GM15510 (cell line): ENCODE measurements around the gene ITGA3.
A peak's percentile ranks its signal among the peaks of the same experiment; 100 is the strongest.

Experiments used
- POLR2A ChIP-seq: IDR thresholded peaks from 3 replicates; pipeline ENCODE4 v1.6.1; 2011; ENCODE audit warnings: borderline replicate concordance; ENCODE audit not compliant: insufficient read length; ENCODE audit errors: extremely low read depth

The ITGA3 gene

DNA sequence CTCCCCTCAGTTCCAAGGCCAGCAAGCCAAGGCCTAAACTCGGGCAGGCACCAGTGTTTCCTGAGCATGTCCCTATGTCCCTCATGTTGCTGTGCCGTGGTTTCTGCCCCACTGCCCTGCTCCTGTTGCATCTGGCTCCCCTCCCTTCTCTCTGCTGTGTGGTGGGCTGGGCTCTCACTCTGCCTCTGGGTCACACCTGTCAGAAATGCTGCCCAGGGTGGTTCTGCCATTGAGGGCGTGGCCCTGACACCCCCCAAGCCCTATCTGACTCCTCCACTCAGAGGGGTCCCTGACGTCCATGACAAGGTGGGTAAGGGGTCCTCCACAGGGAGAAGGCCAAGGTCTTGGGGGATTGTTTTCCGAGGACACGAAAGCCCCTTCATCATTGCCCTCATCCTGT is 9.2 kb upstream of the ITGA3 start:
- no peak for TF ChIP-seq POLR2A

DNA sequence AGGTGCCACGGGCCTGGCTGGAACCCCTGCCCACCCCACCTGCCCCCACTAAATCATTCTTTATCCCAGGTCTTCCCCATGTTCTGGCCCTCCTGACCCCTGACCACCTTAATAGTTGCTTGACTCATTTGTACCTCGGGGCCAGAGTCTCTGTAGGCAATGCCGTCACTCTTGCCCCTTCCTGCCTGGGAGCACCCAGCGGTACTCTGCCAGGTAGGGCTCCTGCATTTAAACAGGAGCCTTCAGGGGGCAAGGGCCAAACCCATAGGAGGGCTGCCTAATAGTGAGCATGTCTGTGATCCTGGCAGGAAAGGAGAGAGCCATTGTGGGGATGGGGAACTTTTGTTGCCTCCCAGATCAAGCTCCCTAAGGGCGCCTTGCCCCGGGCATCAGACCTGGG is 8.8 kb upstream of the ITGA3 start:
- TF ChIP-seq POLR2A: no peak

DNA sequence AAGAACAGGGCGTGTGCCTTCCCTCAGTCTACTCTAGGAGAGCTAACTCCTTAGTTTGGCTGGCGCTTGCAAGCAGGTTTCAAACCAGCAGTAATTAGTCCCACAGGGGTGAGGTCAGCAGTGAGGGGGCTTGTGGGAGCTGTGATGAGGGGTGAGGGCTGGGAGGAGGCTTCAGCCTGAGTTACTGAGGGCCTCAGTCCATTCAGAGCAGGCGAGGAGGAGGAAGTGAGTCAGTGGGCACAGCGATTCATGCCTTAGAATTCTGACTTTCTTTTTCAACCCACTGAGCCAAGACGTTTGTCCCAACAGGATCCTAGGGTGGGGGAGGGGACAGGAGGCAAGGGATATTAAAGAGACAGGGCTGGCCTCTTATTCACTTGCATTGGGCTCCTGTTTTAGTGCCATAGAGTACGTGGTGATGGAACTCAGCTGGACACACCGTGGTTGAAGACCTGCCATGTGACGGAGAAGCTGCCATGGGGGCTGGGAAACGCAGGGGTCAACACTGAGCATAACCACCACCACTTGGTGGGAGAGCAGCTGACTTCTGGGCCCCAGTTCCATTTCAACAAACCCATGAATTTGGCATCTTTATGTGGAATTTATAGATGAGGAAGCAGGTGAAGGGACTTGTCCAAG is 8.3 kb upstream of the ITGA3 start:
- no peak for TF ChIP-seq POLR2A

DNA sequence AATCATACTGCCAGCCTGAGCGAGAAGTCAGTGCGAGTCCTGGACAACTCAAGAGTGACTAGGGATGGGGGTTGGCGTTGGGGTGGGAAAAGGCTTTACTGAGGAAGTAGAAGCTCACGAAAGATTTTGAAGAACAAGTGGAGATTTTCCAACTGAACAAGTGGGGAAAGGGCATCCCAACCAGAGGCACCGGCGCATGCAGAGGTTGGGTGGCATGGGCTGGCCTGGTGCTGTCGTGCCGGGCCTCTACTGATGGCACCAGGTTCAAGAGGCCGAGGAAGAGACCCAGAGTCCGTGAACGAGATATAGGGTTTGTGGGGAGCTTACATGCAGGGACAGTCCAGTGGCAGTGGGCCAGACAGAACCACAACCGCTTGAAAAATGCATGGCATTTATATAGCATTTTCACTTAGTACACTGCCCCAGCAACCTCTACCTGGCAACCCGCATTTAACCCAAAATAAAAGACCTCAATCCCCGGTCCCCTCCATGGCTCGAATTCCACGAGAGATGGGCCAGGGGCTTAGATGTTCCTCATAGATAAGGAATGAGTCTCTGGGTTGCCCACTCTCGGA is 7.7 kb upstream of the ITGA3 start:
- no peak for TF ChIP-seq POLR2A

DNA sequence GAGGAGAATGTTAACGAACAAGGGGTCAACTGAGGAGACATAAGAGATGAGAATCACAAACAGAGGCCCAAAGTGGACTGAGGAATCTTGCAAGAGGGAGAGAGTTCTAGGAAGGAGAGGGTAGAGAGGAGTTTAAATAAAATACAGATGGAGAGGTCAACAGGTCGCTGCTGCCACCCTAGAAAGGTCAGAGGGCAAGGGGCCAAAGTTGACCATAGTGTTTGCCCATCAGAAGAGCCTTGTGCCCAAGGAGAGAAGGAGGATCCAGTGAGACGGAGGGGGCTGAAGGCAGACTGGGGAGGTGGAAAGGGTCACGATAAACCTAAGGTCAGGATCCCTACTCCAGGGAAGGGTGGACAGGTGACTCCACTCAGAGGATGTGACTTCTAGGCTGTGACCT is 6.9 kb upstream of the ITGA3 start:
- TF ChIP-seq POLR2A: no peak

DNA sequence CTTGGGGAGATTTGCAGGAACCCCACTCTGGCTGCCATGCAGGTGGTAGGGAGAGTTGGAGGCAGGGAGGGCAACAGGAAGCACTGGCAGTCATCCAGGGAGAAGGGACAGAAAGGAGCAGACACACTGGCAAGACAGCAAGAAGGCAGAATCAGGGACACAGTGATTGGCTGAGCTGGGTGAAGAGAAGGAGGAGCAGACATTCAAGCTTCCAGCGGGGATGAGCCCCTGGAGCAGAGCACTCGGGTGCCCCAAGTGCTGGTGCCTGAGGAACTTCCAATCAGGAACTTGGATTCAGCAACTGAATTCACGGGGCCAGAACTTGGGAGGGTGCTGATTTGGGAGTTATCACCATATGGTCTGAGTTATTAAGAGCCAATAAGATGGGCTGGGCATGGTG is 6.3 kb upstream of the ITGA3 start:
- TF ChIP-seq POLR2A: no peak

DNA sequence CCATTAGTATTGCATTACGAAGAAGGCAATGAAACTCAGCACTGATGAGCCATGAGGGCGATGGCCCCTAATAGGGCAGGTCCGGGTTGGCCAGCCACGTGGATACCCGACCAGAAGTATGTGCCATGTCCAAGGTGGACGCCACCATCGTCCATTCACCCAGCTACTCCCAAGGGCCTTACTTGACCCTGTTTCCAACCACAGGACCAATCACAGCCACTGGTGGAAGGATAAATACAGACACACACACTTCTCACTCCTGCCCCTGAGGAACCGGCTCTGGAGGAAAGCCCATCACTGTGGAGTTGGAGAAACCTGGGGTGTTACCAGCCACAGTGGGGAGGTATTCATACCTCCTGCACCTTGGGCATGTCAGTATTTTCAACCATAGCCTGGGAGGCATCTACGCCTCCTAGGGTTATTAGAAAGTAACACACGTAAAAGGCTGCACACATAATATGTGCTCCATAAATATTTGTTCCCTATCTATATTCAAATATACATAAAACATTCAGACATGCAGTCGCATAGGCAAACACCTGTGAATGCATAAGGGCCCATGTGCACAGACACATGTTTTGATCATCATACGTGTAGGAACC is 5.4 kb upstream of the ITGA3 start:
- TF ChIP-seq POLR2A: no peak

DNA sequence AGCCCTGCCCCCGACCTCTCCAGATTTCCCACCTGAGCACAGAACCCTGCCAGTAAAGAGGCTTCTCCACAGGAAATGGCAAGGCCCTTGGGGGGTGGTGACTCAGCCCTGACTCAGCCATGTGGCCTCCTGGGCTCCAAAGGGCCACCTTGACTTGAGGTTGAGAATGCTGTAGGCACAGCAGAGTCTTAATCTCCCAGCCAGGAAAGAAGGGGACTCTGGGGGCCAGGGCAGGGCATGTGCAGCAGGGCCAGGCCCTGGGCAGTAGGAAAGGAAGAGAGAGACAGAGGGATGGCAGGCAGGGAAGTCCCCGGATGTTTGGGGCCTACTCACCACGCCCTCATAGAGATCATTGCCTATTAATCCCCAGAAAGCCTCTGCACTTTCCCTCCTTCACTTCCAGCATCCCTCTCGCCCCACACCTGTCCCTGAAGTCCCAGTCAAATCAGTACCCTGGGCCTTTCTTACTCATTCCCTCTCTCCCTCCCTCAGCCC is 4.8 kb upstream of the ITGA3 start:
- no peak for TF ChIP-seq POLR2A

DNA sequence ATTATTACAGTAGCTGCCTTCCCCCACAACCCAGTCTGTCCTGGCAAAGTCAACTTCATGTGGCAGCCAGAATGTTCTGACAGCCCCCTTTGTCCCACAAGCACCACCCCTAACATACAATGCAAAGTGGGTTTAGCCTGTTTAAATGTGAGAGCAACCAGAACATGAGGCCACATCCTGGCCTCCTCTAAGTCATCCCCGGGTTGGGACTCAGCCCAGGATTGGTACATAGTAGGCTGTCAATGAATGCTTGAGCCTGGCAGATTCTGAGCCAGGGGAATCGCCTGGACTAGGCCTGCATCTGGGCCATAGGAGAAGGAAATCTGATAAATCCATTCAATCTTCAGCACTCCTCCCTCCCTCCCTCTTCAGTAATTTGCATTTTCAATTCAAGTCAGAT is 4.3 kb upstream of the ITGA3 start:
- no peak for TF ChIP-seq POLR2A

DNA sequence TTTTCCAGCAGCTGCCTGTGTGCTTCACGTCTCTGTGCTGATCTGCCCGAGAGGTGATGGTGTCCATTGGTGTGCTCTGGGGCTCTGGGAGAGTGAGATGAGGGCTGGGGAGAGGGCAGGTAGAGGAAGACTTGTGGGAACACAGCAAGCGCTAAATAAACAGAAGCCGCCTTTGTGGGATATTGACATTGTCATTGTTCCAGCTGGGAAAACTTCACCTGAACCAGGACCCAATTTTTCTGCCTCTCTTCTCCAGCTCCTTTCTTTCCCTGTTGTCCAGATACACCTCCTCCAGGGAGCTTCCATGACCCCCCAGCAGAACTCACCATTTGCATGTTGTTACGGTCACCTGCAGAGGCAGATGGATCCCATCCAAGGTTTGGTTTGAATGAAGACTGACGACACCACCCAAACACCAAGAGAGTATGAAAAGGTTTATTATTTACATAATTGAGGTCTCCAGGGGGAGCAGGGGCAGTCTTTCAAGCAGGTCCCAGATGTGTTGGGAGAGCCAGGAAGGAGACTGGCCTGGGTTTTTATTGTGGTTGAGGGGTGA is 3.6 kb upstream of the ITGA3 start:
- no peak for TF ChIP-seq POLR2A

DNA sequence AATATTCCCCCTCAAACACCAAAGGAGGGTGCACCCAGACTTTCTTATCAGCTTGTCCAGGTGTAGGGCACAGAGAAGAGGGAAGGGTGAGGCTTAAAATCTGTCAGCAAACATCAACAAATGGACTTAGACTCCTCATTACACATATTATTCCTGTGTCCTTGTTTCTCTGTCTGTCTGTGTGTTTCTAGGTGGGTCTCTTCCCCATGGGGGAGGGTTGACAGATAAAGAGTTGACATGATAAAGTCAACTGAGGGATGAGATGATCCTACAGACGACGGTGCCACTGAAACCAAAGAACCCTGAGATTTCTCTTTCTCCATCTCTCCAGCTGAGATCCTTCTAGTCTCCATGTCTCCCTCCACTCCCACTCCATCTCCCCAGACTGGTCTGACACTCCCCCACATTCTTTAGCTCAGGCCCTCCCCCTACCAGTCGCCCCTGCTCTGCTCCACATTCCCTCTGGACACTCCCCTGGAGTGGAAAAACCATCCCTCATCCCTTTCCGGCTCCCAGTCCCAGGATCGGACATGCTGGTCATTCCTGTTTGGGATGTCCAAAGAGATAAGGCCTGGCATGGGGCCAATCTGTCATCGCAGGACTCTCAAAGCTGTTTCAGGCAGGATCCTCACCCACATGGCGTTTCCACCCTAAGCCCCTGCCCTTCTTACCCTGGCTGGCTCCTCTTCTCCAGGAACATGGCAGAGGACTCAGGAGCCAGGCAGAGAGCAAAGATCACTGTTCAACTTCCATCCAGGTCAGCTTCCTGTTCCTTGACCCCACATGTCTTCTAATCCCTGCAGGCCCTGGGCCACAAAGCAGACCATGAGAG is 2.9 kb upstream of the ITGA3 start:
- TF ChIP-seq POLR2A: no peak

DNA sequence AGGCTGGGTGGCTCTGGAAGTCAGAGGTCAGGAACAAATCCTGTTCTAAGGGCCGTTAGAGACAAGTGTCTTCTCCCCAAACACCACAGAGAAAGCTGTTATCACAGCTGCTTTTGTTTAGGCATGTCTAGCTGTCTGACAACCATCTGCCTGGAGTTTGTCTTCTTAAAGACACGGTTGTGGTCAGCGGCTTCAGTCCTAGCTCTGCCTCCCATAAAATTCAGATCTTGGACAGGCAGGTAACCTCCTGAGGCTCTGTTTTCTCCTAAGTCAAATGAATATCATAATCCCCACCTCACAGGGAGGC is 2.3 kb upstream of the ITGA3 start:
- no peak for TF ChIP-seq POLR2A

DNA sequence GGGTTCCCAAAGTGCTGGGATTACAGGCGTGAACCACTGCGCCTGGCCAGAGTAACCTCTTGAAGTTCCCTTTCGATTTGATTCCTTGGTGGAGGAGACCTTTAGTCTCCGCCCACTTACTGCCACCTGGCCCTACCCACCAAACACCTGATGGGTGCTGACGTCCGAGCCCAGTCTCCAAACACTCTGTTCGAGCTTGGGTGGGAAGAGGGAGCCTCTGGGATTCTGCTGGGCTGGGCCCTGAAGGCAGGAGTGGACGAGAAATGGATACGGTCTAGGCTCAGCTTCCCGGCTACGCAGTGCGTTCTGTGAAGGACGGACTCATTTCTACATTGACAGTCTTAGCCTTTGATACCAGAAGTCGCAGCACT is 870 bp upstream of the ITGA3 start:
- TF ChIP-seq POLR2A: no peak

DNA sequence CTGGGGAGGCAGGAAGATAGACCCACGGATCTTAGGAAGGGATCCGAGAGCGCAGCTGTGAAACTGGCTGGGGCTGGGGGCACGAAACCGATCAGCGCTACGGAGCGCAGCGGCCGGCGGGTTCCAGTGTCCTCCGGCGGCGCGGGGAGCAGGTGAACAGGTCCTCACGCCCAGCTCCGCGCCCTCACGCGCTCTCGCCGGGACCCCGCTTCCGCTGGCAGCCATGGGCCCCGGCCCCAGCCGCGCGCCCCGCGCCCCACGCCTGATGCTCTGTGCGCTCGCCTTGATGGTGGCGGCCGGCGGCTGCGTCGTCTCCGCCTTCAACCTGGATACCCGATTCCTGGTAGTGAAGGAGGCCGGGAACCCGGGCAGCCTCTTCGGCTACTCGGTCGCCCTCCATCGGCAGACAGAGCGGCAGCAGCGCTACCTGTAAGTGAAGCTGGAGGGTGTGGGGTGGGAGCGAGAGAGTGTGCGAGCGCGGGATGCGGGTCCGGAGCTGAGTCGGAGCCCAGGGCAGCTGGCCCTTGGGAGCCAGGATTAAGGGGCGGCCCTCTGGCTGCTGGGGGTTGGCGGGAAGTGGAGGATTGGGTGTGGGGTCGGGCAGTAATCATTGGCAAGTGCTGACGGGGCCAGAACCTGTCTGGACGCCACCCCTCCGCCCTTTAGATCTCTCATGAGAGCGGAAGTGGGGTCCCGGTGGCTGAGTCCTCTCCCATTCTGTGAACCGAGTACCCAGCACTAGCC is 479 bp downstream of the ITGA3 start:
- peak; percentile 3 for TF ChIP-seq POLR2A

DNA sequence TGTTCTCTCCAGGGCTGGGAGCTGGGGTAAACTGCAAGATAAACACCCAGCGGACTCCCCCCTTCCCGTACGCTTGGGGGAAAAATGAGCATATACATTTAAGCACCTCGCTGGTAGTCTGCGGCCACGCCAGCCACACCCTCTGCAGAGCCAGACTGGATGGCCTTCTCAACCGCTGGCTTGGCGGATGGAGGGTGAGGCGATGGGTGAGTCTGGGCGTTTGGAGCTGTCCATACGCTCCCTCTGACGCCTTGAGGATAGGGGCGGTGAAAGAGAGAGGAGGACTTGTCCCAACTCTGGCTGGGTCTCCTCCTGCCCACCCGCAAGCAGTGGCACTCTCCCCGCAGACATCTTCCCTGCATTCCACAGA is 1.0 kb downstream of the ITGA3 start:
- no peak for TF ChIP-seq POLR2A

DNA sequence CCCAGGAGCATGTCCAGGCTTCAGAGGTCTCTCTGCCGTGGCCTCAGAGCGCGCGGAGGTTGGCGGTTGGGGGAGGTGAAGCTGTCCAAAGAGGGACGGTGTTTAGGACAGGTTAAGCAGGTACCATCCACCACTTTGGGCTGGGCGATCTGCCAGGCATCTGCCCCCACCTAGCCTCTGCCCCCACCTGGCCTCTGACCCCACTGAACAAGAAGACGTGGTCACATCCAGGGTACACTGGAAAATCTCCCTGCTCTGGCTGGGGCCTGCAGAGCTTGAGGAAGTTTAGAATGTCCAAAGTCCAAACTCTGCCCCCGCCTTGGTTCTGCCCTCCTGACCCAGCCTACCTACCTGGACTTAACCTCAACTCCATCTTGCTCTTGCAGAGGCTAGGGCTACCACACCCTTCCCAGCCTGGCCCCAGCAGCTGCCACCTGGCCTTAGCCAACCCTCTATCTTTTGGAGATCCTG is 1.6 kb downstream of the ITGA3 start:
- no peak for TF ChIP-seq POLR2A
